Skeletal muscle tissue (tissue), 4 donors: ENCODE data around the gene NELL1. TPM values are rescaled to one million over a fixed set of nuclear protein-coding genes. Genes with fewer than 3 reads are reported as not detected.

Experiments
- H3K27ac ChIP-seq: one replicate; pipeline ENCODE4 v1.7.0; 2013; ENCODE audit warnings: mild to moderate bottlenecking, low read depth, low read length, inconsistent platforms
- H3K27me3 ChIP-seq, 3 donors: one replicate each; pipeline ENCODE4 v1.7.0; 2013; ENCODE audit warnings: low read length in 3 of 3; ENCODE audit not compliant: control insufficient read depth in 3 of 3, insufficient read depth in 3 of 3
- H3K36me3 ChIP-seq, 3 donors: one replicate each; pipeline ENCODE4 v1.7.0; 2013; ENCODE audit warnings: low read length in 3 of 3; ENCODE audit not compliant: control insufficient read depth in 3 of 3, insufficient read depth in 3 of 3
- H3K4me1 ChIP-seq, 3 donors: one replicate each; pipeline ENCODE4 v1.7.0; 2013; ENCODE audit warnings: low read length in 3 of 3, mild to moderate bottlenecking in 3 of 3; ENCODE audit not compliant: control insufficient read depth in 3 of 3, insufficient read depth in 3 of 3
- H3K4me3 ChIP-seq, 3 donors: one replicate each; pipeline ENCODE4 v1.7.0; 2013; ENCODE audit warnings: low read length in 3 of 3
- H3K9ac ChIP-seq, 3 donors: one replicate each; pipeline ENCODE4 v1.7.0; 2013; ENCODE audit warnings: low read length in 3 of 3, mild to moderate bottlenecking in 3 of 3, moderate library complexity in 2 of 3, low read depth in 1 of 3
- H3K9me3 ChIP-seq, 3 donors: one replicate each; pipeline ENCODE4 v1.7.0; 2013; ENCODE audit warnings: low read length in 3 of 3; ENCODE audit not compliant: control insufficient read depth in 3 of 3
- total RNA-seq: library from RNA; depleted of rRNA; stranded (reverse); fragments of >200 nt; gene quantifications from one replicate; pipeline ENCODE4 v1.2.3, GENCODE V29; 2014
- donor health status: Osteomylitis.

NELL1 gene
- total RNA-seq, 1 donor from 2014 or later = 3.7 TPM

DNA sequence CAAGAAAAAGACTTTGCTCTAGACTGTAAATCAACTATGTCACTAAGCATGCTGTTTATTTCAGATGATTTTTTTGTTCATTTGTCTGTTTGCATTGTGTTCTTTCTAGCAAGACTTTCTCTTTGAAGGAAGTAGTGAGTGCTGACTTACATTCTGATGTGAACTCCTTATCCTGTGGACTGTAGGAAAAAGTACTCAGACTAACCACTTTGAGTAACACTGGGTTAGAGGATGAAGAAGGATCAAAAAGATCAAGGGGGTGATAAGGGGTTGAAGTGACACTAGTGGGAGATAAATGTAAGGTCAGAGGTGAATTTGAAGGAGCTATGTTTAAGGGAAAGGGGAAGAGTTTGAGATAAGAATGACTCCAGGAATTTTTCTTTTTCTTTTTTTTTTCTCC is 369.4 kb downstream of the NELL1 start:
- H3K4me1 ChIP-seq = no peaks in the 10 kb centered on the region
- no peak overlapping the region for H3K4me3 ChIP-seq
- no peak overlapping the region for H3K9ac ChIP-seq
- H3K36me3 ChIP-seq = no peaks in the 10 kb centered on the region
- H3K27ac ChIP-seq = no peak overlapping the region
- H3K27me3 ChIP-seq = no peaks in the 10 kb centered on the region
- peaks cover 0 to 3% (median 0%) of the 10 kb centered on the region in 3 donors for H3K9me3 ChIP-seq

GRCh38 chr11:21040630-21041029 is 371.2 kb downstream of the NELL1 start:
- Histone ChIP-seq H3K9ac (no peak overlapping the region), H3K27ac (no peak overlapping the region), H3K4me1 (no peaks in the 10 kb centered on the region), H3K4me3 (no peak overlapping the region), H3K27me3 (no peaks in the 10 kb centered on the region), H3K9me3 (peaks cover 0 to 3% (median 0%) of the 10 kb centered on the region in 3 donors), H3K36me3 (no peaks in the 10 kb centered on the region)

DNA sequence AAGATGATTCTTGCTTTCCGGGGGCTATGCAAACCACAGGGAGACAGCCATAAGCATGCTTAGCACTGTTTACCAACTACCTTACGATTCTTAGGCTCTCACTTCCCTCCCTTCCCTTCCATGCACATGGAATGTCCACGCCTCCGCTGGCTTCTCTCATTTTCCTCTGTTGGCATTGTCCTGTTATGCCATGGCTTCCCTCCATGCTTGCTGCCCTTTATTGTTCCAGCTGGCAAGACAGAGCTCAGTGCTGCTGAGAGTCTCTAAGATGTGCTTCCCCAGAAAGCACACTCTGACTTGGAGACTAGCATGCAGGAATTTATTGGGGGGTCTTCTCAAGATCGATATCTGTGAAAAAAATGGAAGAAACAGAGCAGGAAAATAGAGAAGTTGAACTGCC is 379.2 kb downstream of the NELL1 start:
- no peaks in the 10 kb centered on the region for H3K27me3 ChIP-seq
- no peak overlapping the region for H3K9ac ChIP-seq
- no peak overlapping the region for H3K4me3 ChIP-seq
- no peak overlapping the region for H3K27ac ChIP-seq
- H3K4me1 ChIP-seq = no peaks in the 10 kb centered on the region
- no peaks in the 10 kb centered on the region for H3K9me3 ChIP-seq
- H3K36me3 ChIP-seq = no peaks in the 10 kb centered on the region

DNA sequence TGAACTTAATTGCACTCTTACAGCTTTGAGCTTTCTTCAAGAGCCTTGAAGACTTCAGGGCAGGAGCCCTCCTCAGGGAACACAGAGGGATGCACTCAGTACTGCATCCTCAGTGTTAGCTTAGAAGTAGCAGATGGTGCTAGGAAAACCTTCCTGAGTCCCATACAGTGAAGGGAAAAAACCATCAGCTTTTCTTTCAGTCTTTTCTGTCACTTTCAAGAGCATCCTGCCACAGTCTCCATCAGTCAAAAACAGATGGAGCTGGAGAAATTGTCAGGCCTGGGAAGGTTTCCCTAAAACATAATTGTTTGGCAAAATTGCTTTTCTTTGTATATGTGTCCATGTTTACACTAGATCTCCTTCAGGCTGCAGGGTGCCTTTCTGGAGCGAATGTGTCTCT is 384.1 kb downstream of the NELL1 start:
- no peak overlapping the region for H3K27ac ChIP-seq
- no peaks in the 10 kb centered on the region for H3K27me3 ChIP-seq
- H3K9me3 ChIP-seq = no peaks in the 10 kb centered on the region
- no peak overlapping the region for H3K9ac ChIP-seq
- H3K36me3 ChIP-seq = no peaks in the 10 kb centered on the region
- H3K4me3 ChIP-seq = no peak overlapping the region
- H3K4me1 ChIP-seq = no peaks in the 10 kb centered on the region

- H3K4me1 ChIP-seq = no peaks in the 10 kb centered on the region
- H3K36me3 ChIP-seq = no peaks in the 10 kb centered on the region
- H3K4me3 ChIP-seq = no peak overlapping the region
- H3K9ac ChIP-seq = no peak overlapping the region
- H3K27ac ChIP-seq = no peak overlapping the region
- H3K9me3 ChIP-seq = no peaks in the 10 kb centered on the region
- H3K27me3 ChIP-seq = no peaks in the 10 kb centered on the region
These were observed 387.3 kb downstream of the NELL1 start for GRCh38 chr11:21056644-21057043.

DNA sequence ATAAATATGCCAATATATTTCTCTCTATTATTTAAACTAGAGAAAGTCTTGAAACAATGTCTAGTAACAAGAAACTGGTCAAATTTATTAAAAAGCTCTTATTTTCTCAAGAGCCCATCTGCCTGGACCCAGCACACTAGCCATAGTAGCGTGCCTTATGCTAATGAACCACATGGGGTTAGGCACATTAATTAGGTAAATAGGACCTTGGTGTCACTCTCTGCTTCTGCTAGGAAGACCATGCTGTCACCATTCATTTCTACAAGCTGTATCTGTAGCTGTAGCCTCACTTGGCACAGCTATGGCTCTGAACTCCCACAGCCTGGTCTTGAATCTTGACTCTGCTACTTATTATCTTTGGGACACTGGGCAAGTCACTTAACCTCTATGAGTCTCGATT is 390.5 kb downstream of the NELL1 start:
- H3K27me3 ChIP-seq = no peaks in the 10 kb centered on the region
- H3K9me3 ChIP-seq = peaks cover 0 to 2% (median 0%) of the 10 kb centered on the region in 3 donors
- H3K27ac ChIP-seq = no peak overlapping the region
- no peak overlapping the region for H3K9ac ChIP-seq
- no peaks in the 10 kb centered on the region for H3K4me1 ChIP-seq
- H3K36me3 ChIP-seq = no peaks in the 10 kb centered on the region
- H3K4me3 ChIP-seq = no peak overlapping the region

DNA sequence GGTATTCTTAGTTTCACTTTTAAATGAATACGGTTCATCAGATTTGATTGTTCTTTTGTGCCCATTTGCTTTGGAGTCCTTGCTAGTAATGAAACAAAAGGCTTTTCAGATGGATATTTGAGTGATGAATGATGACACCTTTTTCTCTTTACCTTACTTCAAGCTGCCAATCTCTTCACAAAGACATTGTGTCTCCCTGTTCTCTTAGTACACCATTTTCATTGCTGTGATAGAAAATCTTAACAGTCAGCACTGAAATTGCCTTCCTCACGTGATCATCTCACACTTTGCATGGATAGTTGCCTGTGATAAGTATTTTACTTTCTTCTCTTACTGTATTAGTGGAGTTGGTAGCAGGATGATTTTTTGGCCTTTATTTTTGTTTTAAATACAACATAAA is 396.6 kb downstream of the NELL1 start:
- no peak overlapping the region for H3K27ac ChIP-seq
- H3K4me3 ChIP-seq = no peak overlapping the region
- no peak overlapping the region for H3K9ac ChIP-seq
- peaks cover 0 to 2% (median 0%) of the 10 kb centered on the region in 3 donors for H3K9me3 ChIP-seq
- H3K4me1 ChIP-seq = no peaks in the 10 kb centered on the region
- H3K27me3 ChIP-seq = no peaks in the 10 kb centered on the region
- H3K36me3 ChIP-seq = no peaks in the 10 kb centered on the region

GRCh38 chr11:21068886-21069285 is 399.5 kb downstream of the NELL1 start:
- Histone ChIP-seq H3K9me3 (no peaks in the 10 kb centered on the region), H3K27ac (no peak overlapping the region), H3K4me1 (no peaks in the 10 kb centered on the region), H3K4me3 (no peak overlapping the region), H3K9ac (no peak overlapping the region), H3K36me3 (no peaks in the 10 kb centered on the region), H3K27me3 (no peaks in the 10 kb centered on the region)

- Histone ChIP-seq H3K4me3 (no peak overlapping the region), H3K36me3 (no peaks in the 10 kb centered on the region), H3K4me1 (no peaks in the 10 kb centered on the region), H3K9ac (no peak overlapping the region), H3K9me3 (no peaks in the 10 kb centered on the region), H3K27me3 (no peaks in the 10 kb centered on the region), H3K27ac (no peak overlapping the region)
These were observed 400.5 kb downstream of the NELL1 start for GRCh38 chr11:21069909-21070308.

DNA sequence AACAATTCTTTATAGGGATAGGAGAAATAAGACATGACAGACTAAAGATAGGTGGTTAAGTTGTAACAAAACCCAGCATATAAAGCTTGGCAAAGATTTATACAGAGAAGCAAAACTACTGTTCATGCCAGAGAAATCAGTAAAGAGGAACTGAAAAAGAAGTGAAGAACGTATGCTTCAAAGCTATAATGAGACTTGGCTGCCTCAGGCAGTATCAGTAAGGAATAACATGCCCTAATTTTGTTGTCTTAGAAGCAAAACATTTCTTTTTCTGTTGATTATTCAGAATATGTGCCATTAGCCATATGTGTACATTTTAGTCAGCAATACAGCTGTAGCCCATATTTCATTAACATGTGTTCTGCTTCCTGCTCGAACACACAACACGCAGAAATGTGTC is 403.2 kb downstream of the NELL1 start:
- Histone ChIP-seq H3K36me3 (no peaks in the 10 kb centered on the region), H3K27ac (no peak overlapping the region), H3K9ac (no peak overlapping the region), H3K27me3 (no peaks in the 10 kb centered on the region), H3K9me3 (no peaks in the 10 kb centered on the region), H3K4me1 (no peaks in the 10 kb centered on the region), H3K4me3 (no peak overlapping the region)

DNA sequence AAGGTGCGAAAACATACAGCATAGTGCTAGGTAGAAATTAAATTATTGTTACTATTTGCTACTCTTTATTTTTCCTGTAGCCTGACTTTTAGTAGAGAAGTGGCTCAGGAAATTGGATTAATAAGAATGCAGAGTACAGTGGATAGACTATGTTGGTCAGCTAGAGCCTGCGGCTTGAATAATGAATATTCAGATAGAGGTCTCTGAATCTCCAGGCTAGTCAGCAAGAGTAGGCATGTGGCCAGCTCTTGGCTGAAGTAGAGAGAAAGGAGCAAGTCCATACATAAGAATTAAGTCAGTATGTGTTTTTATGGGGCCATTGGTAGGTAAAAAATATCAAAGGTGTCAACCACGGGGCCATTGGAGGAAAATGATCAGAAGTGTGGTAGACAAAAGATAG is 413.5 kb downstream of the NELL1 start:
- Histone ChIP-seq H3K4me3 (no peak overlapping the region), H3K9ac (no peak overlapping the region), H3K27ac (no peak overlapping the region), H3K4me1 (no peaks in the 10 kb centered on the region), H3K36me3 (no peaks in the 10 kb centered on the region), H3K9me3 (no peaks in the 10 kb centered on the region), H3K27me3 (no peaks in the 10 kb centered on the region)
